ENCODE measurements around the gene LAMTOR3.

Gene LAMTOR3

GRCh38 chr4:99915449-99915848 lies 21.2 kb upstream of the LAMTOR3 start:
- no peak for TF ChIP-seq CTCF (IDR thresholded peaks at IDR 0.05)

- TF ChIP-seq CTCF (IDR thresholded peaks at IDR 0.05) = no peak
Observed at GRCh38 chr4:99894998-99895397, 771 bp upstream of the LAMTOR3 start.

DNA sequence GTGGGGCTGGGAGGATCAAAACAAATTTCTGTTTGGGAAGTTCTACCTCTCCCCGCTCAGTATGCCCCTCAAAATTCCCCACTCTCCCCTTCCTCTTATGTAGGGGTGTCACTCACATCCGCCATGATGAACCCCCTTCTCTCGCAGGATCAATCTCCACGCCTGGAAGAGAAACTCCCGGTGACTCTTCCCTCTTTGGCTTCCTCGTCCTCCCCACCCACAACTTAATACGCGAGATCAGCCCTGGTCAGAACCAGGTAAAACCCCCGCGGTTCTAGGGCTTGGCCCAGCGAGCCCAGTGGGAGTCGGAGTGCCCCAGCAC lies 427 bp downstream of the LAMTOR3 start:
- no peak for TF ChIP-seq CTCF (IDR thresholded peaks at IDR 0.05)

DNA sequence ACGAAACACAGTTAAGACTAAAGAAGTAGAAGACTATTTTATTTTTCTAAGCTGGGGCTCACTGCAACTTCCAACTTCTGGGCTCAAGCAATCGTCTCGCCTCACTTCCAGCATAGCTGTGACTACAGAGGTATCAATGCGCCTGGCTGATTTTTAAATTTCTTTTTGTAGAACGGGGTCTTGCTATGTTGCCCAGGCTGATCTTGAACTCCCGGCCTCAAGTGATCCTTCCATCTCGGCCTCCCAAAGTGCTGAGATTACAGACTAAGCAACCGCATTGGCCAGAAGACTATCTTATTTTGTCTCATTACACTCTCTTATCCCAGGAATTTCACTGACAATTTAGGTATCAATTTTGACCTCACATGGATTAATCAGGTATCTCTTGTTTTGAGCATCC lies 1.2 kb downstream of the LAMTOR3 start:
- TF ChIP-seq CTCF (IDR thresholded peaks at IDR 0.05) = no peak

- TF ChIP-seq CTCF (IDR thresholded peaks at IDR 0.05) = no peak
Observed at GRCh38 chr4:99891351-99891750, 2.9 kb downstream of the LAMTOR3 start.

- TF ChIP-seq CTCF (IDR thresholded peaks at IDR 0.05) = no peak
Observed at GRCh38 chr4:99887837-99888236, 6.4 kb downstream of the LAMTOR3 start.

GRCh38 chr4:99886146-99886545 lies 8.1 kb downstream of the LAMTOR3 start:
- TF ChIP-seq CTCF (IDR thresholded peaks at IDR 0.05) = no peak

- TF ChIP-seq CTCF (IDR thresholded peaks at IDR 0.05) = no peak
Observed at GRCh38 chr4:99885687-99886086, 8.5 kb downstream of the LAMTOR3 start.

Measured in LNCAP (cell line).